A172 (cell line): ENCODE data around the gene GPRC6A. TPM values are rescaled to one million over a fixed set of nuclear protein-coding genes. Genes with fewer than 3 reads are reported as not detected.
"Not testable (repeated sequence)": the region's sequence is repeated elsewhere in the genome, so short reads cannot be mapped to it uniquely, and the experiment has no call there.

Source experiments
- DNase-seq: peaks from one replicate; pipeline ENCODE4 v3.0.0-alpha.2; 2015; ENCODE audit warnings: low spot score
- total RNA-seq: library from RNA; depleted of rRNA; stranded (reverse); fragments of >200 nt; shearing (Covaris generic); gene quantifications from 2 replicates; pipeline ENCODE4 v1.2.3, GENCODE V29; 2014; rRNA removed

The GPRC6A gene
- total RNA-seq, result not detected in 2 replicates

DNA sequence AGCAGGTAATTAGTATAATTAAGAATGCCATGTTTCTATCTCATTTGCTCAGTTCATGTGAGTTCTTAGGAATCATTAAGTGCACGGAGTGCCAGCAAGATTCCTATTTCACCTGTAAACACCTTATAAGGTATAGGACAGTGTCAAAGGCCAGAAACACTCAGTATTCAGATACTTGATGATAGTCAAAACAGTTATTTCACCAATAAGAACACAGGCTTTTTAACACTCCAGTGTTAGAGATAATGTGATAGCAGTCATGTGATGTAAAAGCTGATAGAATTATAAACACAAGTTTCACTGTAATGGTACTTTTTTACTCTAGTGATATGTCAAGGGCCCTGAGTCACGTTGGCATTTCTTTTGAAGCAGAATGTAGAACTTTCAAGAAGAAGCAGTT lies at the start of gene GPRC6A:
TSS of gene GPRC6A (minus strand) at position 101 of the 400 bp plus-strand sequence. CDS start at position 31, 70 bp downstream.
- DNase-seq, result no peak

GRCh38 chr6:116877743-116878142 lies 48.9 kb upstream of the GPRC6A start:
- DNase-seq, result no peak

DNA sequence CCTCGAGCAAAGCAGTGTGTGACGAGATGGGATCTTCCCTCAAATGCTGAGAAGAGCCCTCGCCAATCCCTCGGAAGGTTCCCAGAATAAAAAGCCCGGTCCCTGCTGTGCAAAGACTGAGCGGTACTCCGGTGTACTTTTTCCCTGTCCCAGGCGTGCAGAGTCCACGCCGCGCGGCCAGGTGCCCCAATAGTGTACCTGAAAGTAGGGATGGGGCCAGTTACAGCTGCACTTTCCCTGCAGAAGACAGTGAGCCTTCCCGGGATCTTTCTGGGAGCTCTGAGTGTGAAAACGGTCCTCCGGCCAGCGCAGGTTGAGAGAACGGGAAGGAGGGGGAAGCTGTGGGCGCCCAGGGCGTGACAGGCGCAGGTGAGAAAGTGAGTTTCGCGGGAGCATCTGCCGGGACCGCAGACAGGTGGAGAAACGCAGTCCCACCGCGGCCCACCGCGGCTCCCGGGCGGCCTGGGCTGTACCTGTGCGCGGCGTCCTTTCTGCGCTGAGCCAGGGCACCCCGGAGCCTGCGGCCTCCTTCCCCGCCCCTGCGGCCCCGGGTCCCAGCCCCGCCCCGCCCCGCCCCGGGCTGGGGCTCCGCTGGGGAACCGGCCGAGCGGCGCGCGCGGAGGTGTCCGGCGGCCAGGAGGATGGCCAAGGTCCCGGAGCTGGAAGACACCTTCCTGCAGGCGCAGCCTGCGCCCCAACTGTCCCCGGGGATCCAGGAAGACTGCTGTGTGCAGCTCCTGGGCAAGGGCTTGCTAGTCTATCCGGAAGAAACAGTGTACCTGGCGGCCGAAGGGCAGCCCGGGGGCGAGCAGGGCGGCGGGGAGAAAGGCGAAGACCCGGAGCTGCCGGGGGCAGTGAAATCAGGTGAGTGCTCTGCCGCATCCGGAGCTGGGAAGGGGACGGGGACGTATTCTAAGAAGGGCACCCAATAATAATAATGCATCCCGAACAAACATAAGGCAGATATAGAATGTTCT lies 48.0 kb upstream of the GPRC6A start, which contains the start of gene RFX6:
TSS of gene RFX6 (plus strand) at position 608 of the 977 bp plus-strand sequence. CDS start at position 642, 34 bp downstream.
- DNase-seq, result no peak

DNA sequence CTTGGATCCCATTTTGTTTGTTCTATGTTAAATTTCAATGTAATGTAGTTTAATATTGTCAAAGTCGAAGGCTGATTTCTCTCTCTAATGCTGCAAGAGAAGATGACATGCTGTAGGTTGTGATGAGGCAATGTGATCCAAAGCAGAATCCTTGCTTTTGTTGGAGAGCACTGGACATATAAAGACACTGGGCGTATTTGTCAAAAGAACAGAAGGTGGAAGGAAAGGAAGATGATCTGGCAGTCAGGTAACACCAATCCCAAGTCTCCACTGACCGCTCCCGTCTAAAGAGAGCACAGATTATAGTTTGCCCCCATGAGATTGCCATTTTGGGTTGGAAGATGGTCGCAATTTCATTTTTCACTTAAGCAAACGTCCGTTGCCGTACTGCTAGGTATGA lies 47.2 kb upstream of the GPRC6A start:
- no peak for DNase-seq

DNA sequence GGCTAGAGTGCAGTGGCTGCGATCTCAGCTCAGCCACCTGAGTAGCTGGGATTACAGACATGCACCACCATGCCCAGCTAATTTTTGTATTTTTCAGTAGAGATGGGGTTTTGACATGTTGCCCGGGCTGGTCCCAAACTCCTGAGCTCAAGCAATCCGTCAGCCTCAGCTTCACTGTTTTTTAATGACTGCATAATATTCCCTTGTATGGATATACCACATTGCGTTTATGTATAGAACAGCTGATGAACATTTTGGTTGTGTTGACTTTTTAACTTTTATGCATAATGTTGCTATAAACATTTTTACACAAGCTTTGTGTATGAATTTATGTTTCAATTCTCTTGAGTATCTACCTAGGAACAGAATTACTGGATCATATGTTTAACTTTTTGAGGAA lies 43.9 kb upstream of the GPRC6A start:
- DNase-seq, result no peak

- peak; percentile 25 for DNase-seq
Measured at GRCh38 chr6:116866281-116866871, 37.5 kb upstream of the GPRC6A start.

DNA sequence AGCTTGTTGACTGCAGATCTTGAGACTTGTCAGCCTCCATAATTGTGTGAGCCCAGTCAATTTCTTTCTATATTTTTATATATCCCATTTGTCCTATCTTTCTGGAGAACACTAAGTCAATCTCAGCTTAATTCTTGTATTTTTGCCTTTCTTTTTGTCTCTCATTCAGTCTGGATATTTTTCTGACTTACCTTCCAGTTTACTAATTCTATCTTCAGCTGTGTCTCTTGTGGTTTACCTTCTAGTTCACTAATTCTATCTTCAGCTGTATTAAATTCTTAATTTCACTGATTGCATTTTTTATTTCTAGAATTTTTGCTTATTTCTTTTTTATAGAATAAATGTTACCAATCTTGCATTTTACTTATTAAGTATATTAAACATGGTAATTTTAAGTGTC lies 30.4 kb upstream of the GPRC6A start:
- no peak for DNase-seq

- DNase-seq, result no peak
Measured at GRCh38 chr6:116858060-116858459, 29.2 kb upstream of the GPRC6A start.

GRCh38 chr6:116847227-116847626 lies 18.3 kb upstream of the GPRC6A start:
- peak; percentile 52 for DNase-seq

GRCh38 chr6:116842459-116842858 lies 13.6 kb upstream of the GPRC6A start:
- DNase-seq, result no peak

GRCh38 chr6:116840091-116840490 lies 11.2 kb upstream of the GPRC6A start:
- peak; percentile 60 for DNase-seq

GRCh38 chr6:116836606-116837342 lies 7.9 kb upstream of the GPRC6A start:
- no peak for DNase-seq

- not testable (repeated sequence) for DNase-seq
Measured at GRCh38 chr6:116834526-116834925, 5.6 kb upstream of the GPRC6A start.

GRCh38 chr6:116827561-116828240 lies 1.2 kb downstream of the GPRC6A start:
- DNase-seq, result no peak

DNA sequence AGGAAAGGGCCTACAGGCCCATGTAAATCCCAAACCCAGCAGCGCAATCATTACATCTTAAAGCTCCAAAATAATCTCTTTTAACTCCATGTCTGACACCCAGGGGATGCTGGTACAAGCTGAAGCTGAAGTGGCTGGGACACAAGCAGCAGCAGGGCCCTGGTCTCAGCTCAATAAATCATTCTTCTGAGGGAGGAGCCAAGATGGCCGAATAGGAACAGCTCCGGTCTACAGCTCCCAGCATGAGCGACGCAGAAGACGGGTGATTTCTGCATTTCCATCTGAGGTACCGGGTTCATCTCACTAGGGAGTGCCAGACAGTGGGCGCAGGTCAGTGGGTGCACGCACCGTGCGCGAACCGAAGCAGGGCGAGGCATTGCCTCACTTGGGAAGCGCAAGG lies 12.5 kb downstream of the GPRC6A start:
- not testable (repeated sequence) for DNase-seq

DNA sequence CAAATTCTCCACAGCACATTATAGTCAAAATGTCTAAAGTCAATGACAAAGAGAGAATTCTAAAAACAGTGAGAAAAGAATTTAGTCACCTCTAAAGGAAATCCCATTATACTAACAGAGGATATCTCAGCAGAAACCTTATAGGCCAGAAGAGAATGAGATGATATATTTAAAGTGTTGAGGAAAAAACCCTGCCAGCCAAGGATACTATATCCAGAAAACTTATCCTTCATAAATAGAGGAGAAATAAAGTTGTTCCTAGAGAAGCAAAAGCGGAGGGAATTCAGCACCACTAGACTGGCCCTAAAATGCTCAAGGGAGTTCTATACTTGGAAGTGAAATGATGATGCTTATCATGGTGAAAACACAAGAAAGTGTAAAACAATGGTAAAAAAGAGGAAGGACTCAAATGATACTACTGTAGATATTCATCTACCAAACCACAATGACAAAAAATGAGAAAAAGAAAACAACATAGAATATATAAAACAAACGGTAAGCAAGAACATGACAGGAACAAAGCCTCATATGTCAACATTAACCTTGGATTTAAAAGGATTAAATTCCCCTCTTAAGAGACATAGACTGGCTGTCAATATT lies 16.7 kb downstream of the GPRC6A start:
- no peak for DNase-seq

DNA sequence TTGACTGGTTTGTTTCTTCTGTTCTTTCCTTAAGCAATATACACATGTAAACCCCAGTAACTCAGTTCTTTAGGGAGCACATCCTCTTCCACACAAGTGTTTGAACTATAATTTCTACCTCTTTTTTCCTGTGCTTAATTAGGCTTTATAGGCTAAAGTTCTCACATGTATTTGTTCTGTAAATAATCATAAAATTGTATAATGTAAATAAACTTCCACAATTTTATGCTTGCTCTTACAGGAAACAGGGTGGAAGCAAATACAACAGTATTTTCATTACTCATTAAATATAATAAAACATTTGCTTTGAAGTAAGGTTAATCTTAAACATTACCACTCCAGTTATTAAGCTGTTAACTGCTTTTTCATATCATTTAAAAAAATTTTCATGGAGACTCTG lies 26.9 kb downstream of the GPRC6A start:
- DNase-seq, result no peak

- no peak for DNase-seq
Measured at GRCh38 chr6:116799945-116800344, 28.9 kb downstream of the GPRC6A start.

DNA sequence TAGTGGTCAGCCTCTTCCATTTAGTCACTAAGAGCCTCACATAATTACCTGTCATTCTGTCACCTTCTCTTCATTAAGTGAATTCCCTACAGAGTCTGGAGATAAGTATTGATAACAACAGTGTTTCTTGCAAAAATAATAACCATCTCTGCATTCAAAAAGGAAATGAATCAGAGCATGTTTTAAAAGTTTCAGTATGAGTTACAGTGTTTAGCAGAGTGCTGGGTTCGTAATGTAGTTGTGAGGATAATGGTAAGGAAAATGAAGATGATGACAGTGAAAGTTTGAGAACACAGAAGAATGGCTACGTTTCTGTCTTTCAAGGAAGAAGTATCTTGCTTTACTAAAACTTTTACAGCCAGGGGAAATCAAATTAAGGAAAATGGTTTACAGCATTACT lies 31.3 kb downstream of the GPRC6A start:
- no peak for DNase-seq

DNA sequence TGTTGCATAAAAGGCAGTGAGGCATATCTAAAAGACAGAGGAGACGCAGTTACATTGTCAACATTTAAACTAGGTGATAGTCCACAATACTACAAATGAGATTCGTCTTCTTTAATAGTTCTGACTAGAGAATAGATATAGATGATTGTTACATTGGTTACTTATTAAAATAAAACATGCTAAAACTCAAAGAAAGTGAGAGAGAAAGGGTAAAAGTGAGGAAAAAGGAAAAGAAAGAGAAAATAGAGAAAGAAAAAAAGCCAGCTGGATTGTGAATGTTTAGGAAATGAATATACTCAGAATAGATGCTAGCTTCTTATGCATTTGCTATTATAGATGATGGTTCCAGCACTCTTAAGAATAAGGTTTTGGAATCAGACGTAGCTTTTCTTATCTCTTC lies 35.7 kb downstream of the GPRC6A start:
- no peak for DNase-seq

- DNase-seq, result no peak
Measured at GRCh38 chr6:116783852-116784251, 45.0 kb downstream of the GPRC6A start.
